Measurements from ENCODE around the gene MYO1E.
A peak's percentile ranks its signal among the peaks of the same experiment; 100 is the strongest.
"Not testable (repeated sequence)": the region's sequence is repeated elsewhere in the genome, so short reads cannot be mapped to it uniquely, and the experiment has no call there.

The MYO1E gene

DNA sequence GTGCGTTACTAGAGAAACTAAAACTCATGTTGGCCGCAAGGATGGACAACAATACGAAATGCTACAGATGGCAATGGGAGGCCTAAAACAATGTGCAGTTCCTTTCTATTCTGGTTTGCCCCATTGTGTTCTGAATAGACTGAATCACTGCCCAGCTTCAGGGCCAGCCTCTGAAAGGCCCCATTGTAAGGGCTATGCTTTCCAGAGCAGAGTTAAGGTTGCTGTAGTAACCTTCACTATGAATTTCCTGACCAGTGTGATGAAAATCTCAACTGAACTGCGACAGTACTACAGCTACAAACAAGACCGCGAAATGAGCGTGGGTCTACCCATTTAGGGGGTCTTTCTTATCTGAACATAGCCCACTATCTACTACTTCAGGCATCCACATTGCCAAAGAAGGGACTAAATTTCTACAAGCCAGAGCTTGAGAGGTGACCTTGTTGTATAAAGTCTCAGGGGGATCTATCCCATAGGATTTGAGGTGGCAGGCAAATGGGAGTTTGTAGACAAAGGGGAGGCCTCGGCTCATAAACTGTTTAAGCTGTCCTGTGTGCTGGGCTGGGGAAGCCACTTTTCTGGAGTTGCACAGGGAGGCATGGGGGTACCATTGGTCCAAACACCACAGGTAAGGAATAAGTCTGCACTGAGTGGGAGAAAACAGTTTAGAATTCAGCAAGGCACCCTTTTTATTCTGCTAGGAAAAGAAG is 80.1 kb downstream of the MYO1E start:
- no peak for DNase-seq (ENCODE audit: low spot score)

DNA sequence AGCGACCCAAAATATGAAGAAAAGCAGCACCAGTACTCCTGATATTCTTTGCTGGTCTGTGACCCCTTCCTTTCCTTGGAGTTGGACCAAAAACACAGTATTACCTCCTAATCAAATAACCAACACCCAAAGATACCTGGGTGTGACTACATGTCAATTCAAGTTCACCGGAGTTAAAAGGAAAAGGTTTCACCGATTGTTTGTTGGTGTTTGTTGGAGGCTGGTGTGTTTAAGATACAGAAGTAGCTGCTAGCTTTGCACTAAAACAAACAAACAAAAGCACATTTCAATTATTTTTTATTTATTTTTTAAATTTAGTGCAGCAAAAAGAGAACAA is 81.5 kb downstream of the MYO1E start:
- DNase-seq (ENCODE audit: low spot score), result no peak

DNA sequence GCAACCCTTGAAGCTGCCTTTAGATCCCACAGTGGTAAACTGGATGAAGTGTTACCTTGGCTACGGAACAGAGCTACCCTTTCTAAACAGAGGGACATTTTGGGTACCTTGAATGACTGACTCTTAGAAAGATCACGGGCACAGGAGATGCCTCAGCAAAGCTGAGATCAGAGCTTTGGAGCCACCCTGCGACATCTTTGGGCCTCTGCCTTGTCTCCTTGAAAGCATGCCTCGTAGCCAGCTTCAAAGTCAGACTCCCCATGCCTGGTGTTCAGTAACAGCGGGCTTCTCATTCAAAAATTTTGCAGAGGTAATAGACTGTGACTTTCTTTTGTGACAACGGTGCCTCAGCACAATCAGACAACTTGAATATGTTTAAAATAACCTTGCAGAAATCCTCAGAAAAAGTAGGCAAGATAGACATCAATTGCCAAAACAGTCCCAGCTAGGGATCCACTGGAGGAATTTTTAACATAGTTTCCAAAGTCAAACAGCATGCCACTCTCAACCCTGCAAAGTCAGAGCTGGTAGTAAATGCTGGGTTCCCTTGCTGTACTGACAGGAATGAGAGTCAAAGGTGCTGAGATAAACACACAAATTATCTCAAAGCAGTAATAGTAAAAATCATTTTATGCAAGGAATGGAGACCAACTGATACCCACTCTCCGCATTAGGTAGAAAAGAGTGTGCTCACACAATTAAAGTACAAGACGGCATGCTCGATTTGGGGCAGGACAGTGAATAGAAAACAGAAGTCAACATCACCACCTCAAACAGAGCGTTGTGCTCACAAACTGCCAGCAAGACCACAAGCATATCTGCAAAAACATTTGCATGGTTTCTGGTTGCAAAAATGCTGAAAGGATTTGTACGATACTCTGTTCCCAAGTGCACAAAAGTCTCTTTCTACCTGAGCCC is 82.1 kb downstream of the MYO1E start:
- no peak for DNase-seq (ENCODE audit: low spot score)

GRCh38 chr15:59289574-59289973 is 83.1 kb downstream of the MYO1E start:
- no peak for DNase-seq (ENCODE audit: low spot score)

DNA sequence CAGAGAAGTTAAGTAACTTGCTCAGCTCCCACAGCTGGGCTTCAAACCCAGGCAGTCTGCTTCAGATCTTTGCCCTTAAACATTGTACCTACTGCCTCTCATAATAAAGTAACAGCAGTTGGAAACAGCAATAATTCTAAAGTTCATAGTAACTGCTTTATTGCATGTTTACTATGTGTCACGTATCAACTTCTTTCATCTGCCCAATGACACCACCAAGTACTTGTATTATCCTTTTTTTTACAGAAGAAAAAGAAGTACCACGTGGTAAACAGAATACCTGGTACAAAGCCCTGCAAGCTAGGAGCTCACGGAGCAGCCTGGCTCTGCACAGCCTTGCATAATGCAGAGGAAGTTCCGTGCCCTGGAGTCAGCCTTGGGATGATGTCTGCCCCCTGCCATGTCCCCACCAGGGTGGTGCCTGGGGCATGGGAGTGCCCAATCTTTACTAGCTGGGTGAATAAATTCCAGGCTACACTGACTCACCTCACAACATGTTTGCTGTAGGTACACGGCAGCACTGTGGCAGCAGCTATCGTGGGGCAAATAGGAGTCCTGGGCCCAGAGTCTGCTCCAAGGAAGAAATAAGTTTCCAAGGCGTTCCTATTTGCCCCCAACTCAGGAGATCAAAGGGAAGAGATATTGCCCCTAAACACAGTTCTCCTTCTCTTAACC is 88.8 kb downstream of the MYO1E start:
- DNase-seq (ENCODE audit: low spot score), result peak; percentile 29

DNA sequence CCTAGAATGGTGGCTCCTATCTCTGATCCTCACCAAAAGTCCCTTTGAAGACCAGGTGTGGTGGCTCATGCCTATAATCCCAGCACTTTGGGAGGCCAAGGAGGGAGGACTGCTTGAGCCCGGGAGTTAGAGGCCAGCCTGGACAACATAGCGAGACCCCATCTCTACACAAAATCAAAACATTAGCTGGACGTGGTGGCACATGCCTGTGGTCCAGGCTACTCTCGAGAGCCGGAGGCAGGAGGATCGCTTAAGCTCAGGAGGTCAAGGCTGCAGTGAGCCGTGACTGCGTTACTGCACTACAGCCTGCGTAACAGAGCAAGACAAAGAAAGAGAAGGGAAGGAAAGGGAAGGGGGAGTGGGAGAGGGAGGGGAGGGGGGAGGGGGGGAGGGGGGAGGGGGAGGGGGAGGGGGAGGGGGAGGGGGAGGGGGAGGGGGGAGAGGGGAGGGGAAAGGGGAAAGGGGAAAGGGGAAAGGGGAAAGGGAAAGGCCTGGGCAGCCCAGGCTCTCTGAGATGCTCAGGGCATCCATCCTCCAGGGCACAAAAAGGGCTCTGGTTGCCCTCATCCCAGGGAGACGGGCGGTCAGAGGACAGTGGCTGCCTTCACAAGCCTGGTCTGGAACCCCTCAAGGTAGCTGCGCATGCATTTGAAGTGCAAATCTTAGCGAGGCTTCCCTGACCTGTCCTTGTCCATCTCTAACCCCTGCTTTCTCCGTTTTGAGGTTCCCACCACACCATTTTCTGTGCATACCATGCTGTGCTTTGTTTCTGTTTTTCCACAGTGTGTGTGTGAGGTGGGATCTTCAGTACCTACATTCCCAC is 89.9 kb downstream of the MYO1E start:
- DNase-seq (ENCODE audit: low spot score), result no peak

GRCh38 chr15:59281699-59282098 is 91.0 kb downstream of the MYO1E start:
- no peak for DNase-seq (ENCODE audit: low spot score)

DNA sequence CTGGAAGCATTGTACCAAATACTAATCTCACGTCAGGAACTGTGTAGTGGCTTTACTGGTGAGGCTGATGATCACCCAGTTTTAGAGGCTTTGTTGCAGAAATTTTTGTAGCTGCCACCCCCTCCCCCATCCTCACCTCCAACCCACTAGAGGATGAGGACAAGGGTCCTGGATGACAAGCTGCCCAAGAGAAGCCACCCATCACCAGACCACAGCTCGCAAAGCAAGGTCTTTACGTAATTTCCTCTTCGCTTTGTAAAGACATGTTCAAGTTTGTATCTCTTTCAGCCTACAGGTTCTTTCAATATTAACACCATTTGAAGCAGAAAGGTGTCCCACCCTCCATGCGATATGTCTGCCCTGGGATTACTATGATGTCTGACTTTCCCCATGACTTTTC is 91.8 kb downstream of the MYO1E start:
- no peak for DNase-seq (ENCODE audit: low spot score)

DNA sequence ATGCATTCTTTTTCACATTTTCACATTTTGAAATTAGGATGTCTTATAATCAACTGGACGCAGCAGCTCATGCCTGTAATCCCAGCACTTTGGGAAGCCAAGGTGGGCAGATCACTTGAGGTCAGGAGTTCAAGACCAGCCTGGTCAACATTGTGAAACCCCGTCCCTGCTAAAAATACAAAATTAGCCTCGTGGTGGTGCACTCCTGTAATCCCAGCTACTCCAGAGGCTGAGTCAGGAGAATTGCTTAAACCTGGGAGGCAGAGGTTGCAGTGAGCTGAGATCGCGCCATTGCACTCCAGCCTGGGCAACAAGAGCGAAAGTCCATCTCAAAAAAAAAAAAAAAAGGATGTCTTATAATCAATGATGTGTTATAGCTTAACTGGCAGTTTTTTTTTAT is 92.4 kb downstream of the MYO1E start:
- DNase-seq (ENCODE audit: low spot score), result not testable (repeated sequence)

DNA sequence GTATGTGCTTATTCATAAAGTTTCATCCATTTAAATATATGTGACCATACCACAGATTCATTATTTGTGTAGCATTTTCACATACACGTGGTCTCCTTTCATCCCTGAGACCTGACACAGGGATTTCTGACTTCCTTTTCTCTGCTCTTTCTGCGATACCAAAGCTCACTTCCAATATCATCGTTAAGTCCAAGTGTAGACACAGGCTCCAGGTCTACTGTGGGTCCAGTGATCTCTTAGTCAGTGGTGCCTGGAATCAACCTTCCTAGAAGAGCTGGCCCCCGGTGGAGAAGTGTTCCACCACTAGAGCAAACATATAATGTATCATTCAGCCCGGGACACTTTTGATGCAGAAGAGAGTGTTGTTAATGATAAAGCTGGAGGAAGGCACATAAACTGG is 93.6 kb downstream of the MYO1E start:
- no peak for DNase-seq (ENCODE audit: low spot score)

GRCh38 chr15:59278120-59278519 is 94.6 kb downstream of the MYO1E start:
- DNase-seq (ENCODE audit: low spot score), result no peak

GRCh38 chr15:59276225-59277178 is 96.2 kb downstream of the MYO1E start:
- DNase-seq (ENCODE audit: low spot score), result no peak

GRCh38 chr15:59274126-59274970 is 98.3 kb downstream of the MYO1E start:
- DNase-seq (ENCODE audit: low spot score), result no peak

GRCh38 chr15:59273234-59273633 is 99.4 kb downstream of the MYO1E start:
- no peak for DNase-seq (ENCODE audit: low spot score)

- DNase-seq (ENCODE audit: low spot score), result no peak
Measured at GRCh38 chr15:59271595-59272201, 101.0 kb downstream of the MYO1E start.

DNA sequence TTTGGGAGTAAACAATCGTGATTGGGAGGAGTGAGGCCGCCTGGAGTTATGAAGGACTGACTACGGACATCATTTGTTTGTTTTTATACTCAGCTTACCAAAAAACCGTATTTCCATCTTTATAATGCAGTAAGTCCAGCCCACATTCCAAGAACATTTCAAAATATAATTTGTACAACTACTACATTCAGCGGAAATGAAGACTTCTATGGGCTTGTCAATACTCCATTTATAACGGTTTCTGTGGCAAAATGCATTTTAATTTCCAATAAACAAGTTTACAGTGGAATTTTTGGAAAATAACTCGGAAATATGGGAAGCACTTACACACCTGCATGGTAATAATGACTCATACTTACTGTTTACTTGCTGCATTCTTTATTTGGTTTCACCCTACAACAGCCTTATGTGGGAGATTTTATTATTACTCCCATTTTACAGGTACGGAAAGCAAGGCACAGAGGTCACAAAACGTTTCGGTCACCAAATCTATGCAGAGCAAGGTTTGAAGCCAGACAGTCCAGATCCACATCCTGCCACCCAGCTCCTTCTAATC is 103.7 kb downstream of the MYO1E start:
- DNase-seq (ENCODE audit: low spot score), result no peak

GRCh38 chr15:59268168-59268851 is 104.4 kb downstream of the MYO1E start:
- no peak for DNase-seq (ENCODE audit: low spot score)

DNA sequence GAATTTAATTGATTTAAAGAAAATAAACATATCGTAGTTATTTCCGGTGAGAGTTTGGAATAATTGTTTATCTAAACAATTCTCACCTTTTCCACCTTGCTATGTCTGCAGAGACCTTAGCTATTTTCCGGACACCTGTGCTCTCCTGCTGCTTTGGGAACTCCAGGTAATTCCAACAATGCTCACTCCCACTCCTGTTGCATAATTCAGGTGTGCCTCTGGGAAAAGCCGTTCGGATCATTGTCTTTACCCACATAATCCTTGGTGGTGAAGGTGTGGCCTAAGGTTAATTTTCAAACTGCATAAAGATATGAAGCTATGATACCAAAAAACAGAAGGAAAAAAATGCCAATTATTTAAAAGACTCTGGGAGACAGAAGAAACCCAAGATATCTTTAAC is 106.6 kb downstream of the MYO1E start:
- no peak for DNase-seq (ENCODE audit: low spot score)

- DNase-seq (ENCODE audit: low spot score), result no peak
Measured at GRCh38 chr15:59262316-59262715, 110.4 kb downstream of the MYO1E start.
